ENCODE data around the gene SH2D5.

SH2D5 gene

GRCh38 chr1:20715406-20715805, 17.1 kb downstream of the SH2D5 start:
- no peak for DNase-seq

- DNase-seq = no peak
Measured at GRCh38 chr1:20713440-20713839, 19.1 kb downstream of the SH2D5 start.

- DNase-seq = peak in 21 of 58 donors; percentile 2 to 45 (median 24)
Measured at GRCh38 chr1:20712215-20712577, 20.3 kb downstream of the SH2D5 start.

GRCh38 chr1:20711285-20712214, 21.0 kb downstream of the SH2D5 start:
- peak in 38 of 58 donors; percentile 2 to 78 (median 40) for DNase-seq

- no peak for DNase-seq
Measured at GRCh38 chr1:20710469-20711284, 21.8 kb downstream of the SH2D5 start.

- no peak for DNase-seq
Measured at GRCh38 chr1:20709868-20710267, 22.6 kb downstream of the SH2D5 start.

GRCh38 chr1:20708891-20709290, 23.6 kb downstream of the SH2D5 start:
- no peak for DNase-seq

- DNase-seq = no peak
Measured at GRCh38 chr1:20708057-20708456, 24.4 kb downstream of the SH2D5 start.

GRCh38 chr1:20706841-20707240, 25.7 kb downstream of the SH2D5 start:
- DNase-seq = no peak

- peak in 9 of 58 donors; percentile 7 to 56 (median 14) for DNase-seq
Measured at GRCh38 chr1:20705203-20705755, 27.2 kb downstream of the SH2D5 start.

- DNase-seq = no peak
Measured at GRCh38 chr1:20704390-20705202, 27.9 kb downstream of the SH2D5 start.

GRCh38 chr1:20703124-20703756, 29.3 kb downstream of the SH2D5 start:
- no peak for DNase-seq

GRCh38 chr1:20702416-20702815, 30.1 kb downstream of the SH2D5 start:
- no peak for DNase-seq

GRCh38 chr1:20701847-20702246, 30.7 kb downstream of the SH2D5 start:
- no peak for DNase-seq

GRCh38 chr1:20701446-20701845, 31.1 kb downstream of the SH2D5 start:
- no peak for DNase-seq

GRCh38 chr1:20700636-20701215, 31.8 kb downstream of the SH2D5 start:
- DNase-seq = no peak

GRCh38 chr1:20699558-20699957, 32.9 kb downstream of the SH2D5 start:
- no peak for DNase-seq

- DNase-seq = no peak
Measured at GRCh38 chr1:20698195-20698910, 34.1 kb downstream of the SH2D5 start.

- DNase-seq = no peak
Measured at GRCh38 chr1:20697563-20697962, 34.9 kb downstream of the SH2D5 start.

Measured in anterior cingulate cortex (tissue), 58 donors.